NCI-H226 (cell line): ENCODE results near the gene NDOR1.

ENCODE experiments used
- DNase-seq: peaks from one replicate; pipeline ENCODE4 v3.0.0-alpha.2; 2015

The NDOR1 gene

GRCh38 chr9:137205126-137206069, at the start of gene NDOR1, which contains the start of gene TMEM203:
Gene NDOR1, plus strand, starts transcription at chr9:137205700. Its CDS starts 78 bp downstream, at chr9:137205778.
Gene TMEM203, minus strand, starts transcription at chr9:137205648. Its CDS starts 234 bp downstream, at chr9:137205414.
- peak; percentile 80 for DNase-seq

- no peak for DNase-seq
These were observed 48.7 kb upstream of the NDOR1 start for GRCh38 chr9:137156567-137157375.

- DNase-seq = no peak
These were observed 47.7 kb upstream of the NDOR1 start for GRCh38 chr9:137157618-137158415.

- no peak for DNase-seq
These were observed 46.9 kb upstream of the NDOR1 start for GRCh38 chr9:137158625-137159024.

- DNase-seq = no peak
These were observed 46.1 kb upstream of the NDOR1 start for GRCh38 chr9:137159105-137160053.

GRCh38 chr9:137160054-137160425, 45.5 kb upstream of the NDOR1 start:
- DNase-seq = no peak

GRCh38 chr9:137160716-137161557, 44.6 kb upstream of the NDOR1 start:
- no peak for DNase-seq

- DNase-seq = no peak
These were observed 43.7 kb upstream of the NDOR1 start for GRCh38 chr9:137161558-137162486.

- DNase-seq = no peak
These were observed 42.8 kb upstream of the NDOR1 start for GRCh38 chr9:137162505-137163364.

- DNase-seq = peak; percentile 9
These were observed 42.2 kb upstream of the NDOR1 start for GRCh38 chr9:137163365-137163715.

GRCh38 chr9:137163805-137164204, 41.7 kb upstream of the NDOR1 start:
- no peak for DNase-seq

GRCh38 chr9:137164370-137165249, 40.9 kb upstream of the NDOR1 start:
- DNase-seq = no peak

GRCh38 chr9:137165250-137165836, 40.2 kb upstream of the NDOR1 start:
- DNase-seq = no peak

GRCh38 chr9:137166380-137167229, 38.9 kb upstream of the NDOR1 start:
- DNase-seq = no peak

GRCh38 chr9:137167277-137167746, 38.2 kb upstream of the NDOR1 start:
- DNase-seq = no peak
